WTC11 (cell line): ENCODE data around the gene PCSK5. TPM values are rescaled to one million over a fixed set of nuclear protein-coding genes. Genes with fewer than 3 reads are reported as not detected.

Experiments
- ATAC-seq: fragments of 200-7000 bp; cut with Tn5 transposase; 2 replicates; pipeline ENCODE4 v1.10.0; 2021; ENCODE audit warnings: mild to moderate bottlenecking, moderate library complexity
- CTCF ChIA-PET: fragments of 300-600 bp; sonication (Branson Sonifier 250); formaldehyde crosslinking; loops from one replicate; lab custom pipeline; 2021; ENCODE audit warnings: antibody characterized with exemption; lab: Charles Lee
- POLR2A ChIA-PET: fragments of 350-600 bp; sonication (Branson Sonifier 250); formaldehyde crosslinking; loops from one replicate; lab custom pipeline; 2021; ENCODE audit warnings: antibody characterized with exemption; lab: Charles Lee
- DNase-seq: peaks from one replicate; pipeline ENCODE4 v3.0.0; 2021; ENCODE audit warnings: low spot score
- H3K27ac Mint-ChIP-seq: 2 replicates; pipeline ENCODE4 v1.8.0; 2021; ENCODE audit warnings: mixed read lengths
- H3K27me3 Mint-ChIP-seq: 2 replicates; pipeline ENCODE4 v1.8.0; 2021; ENCODE audit warnings: low read depth, mild to moderate bottlenecking, moderate library complexity, mixed read lengths
- H3K36me3 Mint-ChIP-seq: 2 replicates; pipeline ENCODE4 v1.8.0; 2021; ENCODE audit warnings: mixed read lengths
- H3K4me1 Mint-ChIP-seq: 2 replicates; pipeline ENCODE4 v1.8.0; 2022; ENCODE audit warnings: mixed read lengths
- H3K4me3 Mint-ChIP-seq: 2 replicates; pipeline ENCODE4 v1.8.0; 2021; ENCODE audit warnings: mild to moderate bottlenecking, moderate library complexity, mixed read lengths
- H3K9me3 Mint-ChIP-seq: 2 replicates; pipeline ENCODE4 v1.8.0; 2021; ENCODE audit warnings: mixed read lengths
- ATF6 ChIP-seq: sonication (generic); formaldehyde crosslinking; IDR thresholded peaks from 2 replicates; pipeline ENCODE4 v1.8.1; 2023; ENCODE audit warnings: mild to moderate bottlenecking, missing genetic modification reagents
- CREB1 ChIP-seq: sonication (generic); formaldehyde crosslinking; IDR thresholded peaks from 2 replicates; pipeline ENCODE4 v1.8.0; 2023; ENCODE audit warnings: mild to moderate bottlenecking, missing genetic modification reagents
- FOXP1 ChIP-seq: sonication (generic); formaldehyde crosslinking; IDR thresholded peaks from 2 replicates; pipeline ENCODE4 v1.8.0; 2022; ENCODE audit warnings: missing genetic modification reagents, mild to moderate bottlenecking, moderate library complexity, borderline replicate concordance
- NR3C1 ChIP-seq: sonication (generic); formaldehyde crosslinking; conservative IDR thresholded peaks from 2 replicates; pipeline ENCODE4 v1.8.1; 2023; ENCODE audit warnings: low read depth, mild to moderate bottlenecking, missing genetic modification reagents
- OVOL2 ChIP-seq: fragments of 250-450 bp; sonication (Bioruptor Pico); IDR thresholded peaks from 2 replicates; pipeline ENCODE4 v1.9.0; 2021; ENCODE audit warnings: mild to moderate bottlenecking, borderline replicate concordance
- RELA ChIP-seq: sonication (generic); formaldehyde crosslinking; IDR thresholded peaks from 2 replicates; pipeline ENCODE4 v1.8.1; 2022; ENCODE audit warnings: missing genetic modification reagents, mild to moderate bottlenecking, borderline replicate concordance
- TEAD4 ChIP-seq: sonication (generic); formaldehyde crosslinking; IDR thresholded peaks from 2 replicates; pipeline ENCODE4 v1.8.0; 2022; ENCODE audit warnings: mild to moderate bottlenecking, missing genetic modification reagents
- USF2 ChIP-seq: sonication (generic); formaldehyde crosslinking; IDR thresholded peaks from 2 replicates; pipeline ENCODE4 v1.8.1; 2023; ENCODE audit warnings: mild to moderate bottlenecking, missing genetic modification reagents, moderate library complexity
- ZNF121 ChIP-seq: sonication (generic); formaldehyde crosslinking; IDR thresholded peaks from 2 replicates; pipeline ENCODE4 v1.8.0; 2023; ENCODE audit warnings: missing genetic modification reagents
- ZNF281 ChIP-seq: sonication (generic); formaldehyde crosslinking; IDR thresholded peaks from 2 replicates; pipeline ENCODE4 v1.8.0; 2023; ENCODE audit warnings: mild to moderate bottlenecking, missing genetic modification reagents
- ZNF425 ChIP-seq: fragments of 250-450 bp; sonication (Bioruptor Pico); conservative IDR thresholded peaks from 2 replicates; pipeline ENCODE4 v1.9.0; 2021; ENCODE audit warnings: mild to moderate bottlenecking
- ZNF671 ChIP-seq: fragments of 250-450 bp; sonication (Bioruptor Pico); IDR thresholded peaks from 2 replicates; pipeline ENCODE4 v1.8.0; 2021; ENCODE audit warnings: mild to moderate bottlenecking
- total RNA-seq: library from RNA; stranded (reverse); gene quantifications from 3 replicates; pipeline ENCODE4 v1.2.3, GENCODE V29; 2021

The PCSK5 gene
- total RNA-seq, 1 experiment from 2014 or later, result 30.6 TPM

GRCh38 chr9:75990576-75991304, 100.3 kb downstream of the PCSK5 start:
- ChIA-PET POLR2A (no interaction called here), CTCF (no interaction called here)
- peaks cover 21% of the 10 kb centered on the region for H3K4me1 Mint-ChIP-seq

More at GRCh38 chr9:75990576-75991304, 100.3 kb downstream of the PCSK5 start:
- H3K27me3 Mint-ChIP-seq, result no peaks in the 10 kb centered on the region
- 0 out of 2 replicates have a peak, but pooled peaks cover 3% of the 10 kb centered on the region for H3K9me3 Mint-ChIP-seq
- ATAC-seq (no peak), DNase-seq (no peak)
- no peak overlapping the region for H3K4me3 Mint-ChIP-seq
- H3K27ac Mint-ChIP-seq, result no peak overlapping the region
- peaks cover 19% of the 10 kb centered on the region for H3K36me3 Mint-ChIP-seq
- no peak for TF ChIP-seq ZNF425 (CRISPR knock-in tag)
- TF ChIP-seq ATF6 (CRISPR knock-in tag), result no peak
- TF ChIP-seq ZNF671 (CRISPR knock-in tag), result no peak
- TF ChIP-seq FOXP1 (CRISPR knock-in tag), result no peak
- TF ChIP-seq USF2 (CRISPR knock-in tag), result no peak
- TF ChIP-seq ZNF121 (CRISPR knock-in tag), result no peak
- no peak for TF ChIP-seq ZNF281
- no peak for TF ChIP-seq CREB1
- no peak for TF ChIP-seq RELA (CRISPR knock-in tag)
- no peak for TF ChIP-seq NR3C1 (CRISPR knock-in tag)
- TF ChIP-seq OVOL2 (CRISPR knock-in tag), result no peak
- TF ChIP-seq TEAD4 (CRISPR knock-in tag), result no peak
